SH-SY5Y (cell line): Measurements from ENCODE around the gene CFAP97D2.

Experiments used
- GATA2 ChIP-seq: IDR thresholded peaks from 2 replicates; pipeline ENCODE4 v1.6.1; 2011; ENCODE audit warnings: mild to moderate bottlenecking, low read depth, low read length
- GATA3 ChIP-seq: IDR thresholded peaks from 2 replicates; pipeline ENCODE4 v1.6.1; 2011; ENCODE audit warnings: low read depth, mild to moderate bottlenecking, low read length, moderate library complexity

- TF ChIP-seq GATA2 (no peak), GATA3 (no peak)
Measured at GRCh38 chr13:114249077-114249476, 70.0 kb downstream of the CFAP97D2 start.
